Measurements from ENCODE around the gene LSR. TPM values are rescaled to one million over a fixed set of nuclear protein-coding genes. Genes with fewer than 3 reads are reported as not detected.
A peak's percentile ranks its signal among the peaks of the same experiment; 100 is the strongest.

LSR gene
- 79.1 TPM for total RNA-seq
- long read RNA-seq, transcript LSR-202 (9 exons, 2,105 nt), result major isoform, 90 of 230 reads
- long read RNA-seq, transcript LSR-212 (9 exons, 2,480 nt), result minor isoform, 21 of 230 reads
- long read RNA-seq, transcript LSR-214 (10 exons, 2,274 nt), result minor isoform, 27 of 230 reads
- long read RNA-seq, transcript LSR-203 (8 exons, 1,963 nt), result minor isoform, 42 of 230 reads
- long read RNA-seq, partial matches to known transcripts, result 28 of 230 reads
- long read RNA-seq, other reads (novel, unspliced or antisense), result 22 of 230 reads

- ATAC-seq (peak; percentile 94), DNase-seq (peak; percentile 94)
- Histone ChIP-seq H3K36me3 (peaks cover 6% of the 10 kb centered on the region), H3K27me3 (peaks cover 11% of the 10 kb centered on the region), H3K4me3 (peak within 1 kb of the TSS; percentile 69), H3K9me3 (no peaks in the 10 kb centered on the region), H3K27ac (peak within 1 kb of the TSS; percentile 95), H3K4me1 (peaks cover 4% of the 10 kb centered on the region)
- no peak for TF ChIP-seq CTCF (IDR thresholded peaks at IDR 0.05)
- intact Hi-C loops (cut with DNase I), result no loop called here
These were observed at the start of gene LSR for GRCh38 chr19:35248310-35249145. Gene LSR, plus strand, starts transcription at chr19:35249002. Its CDS starts 21 bp downstream, at chr19:35249023.

DNA sequence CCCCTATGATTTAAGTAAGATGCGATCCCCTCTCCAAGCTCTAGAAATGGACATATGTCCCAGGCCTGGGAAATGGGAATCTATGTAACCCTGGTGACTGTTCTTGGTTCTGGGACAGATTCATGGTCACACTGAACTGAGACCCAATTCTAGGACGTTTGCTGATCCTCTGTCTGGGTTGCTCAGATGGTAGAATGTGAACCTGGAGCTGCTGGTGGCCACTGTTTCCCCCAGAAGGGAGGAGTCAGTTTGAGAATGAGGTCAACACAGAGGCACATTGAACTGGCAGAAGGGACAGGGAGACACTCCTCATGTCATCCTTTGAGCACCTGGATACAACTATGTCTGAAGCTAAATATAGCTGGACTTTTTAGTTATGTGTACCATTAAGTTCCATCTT is 49.3 kb upstream of the LSR start:
- Histone ChIP-seq H3K27ac (no peak overlapping the region), H3K27me3 (no peaks in the 10 kb centered on the region), H3K4me1 (peaks cover 4% of the 10 kb centered on the region), H3K4me3 (no peak overlapping the region), H3K36me3 (no peaks in the 10 kb centered on the region), H3K9me3 (no peaks in the 10 kb centered on the region)
- TF ChIP-seq CTCF (IDR thresholded peaks at IDR 0.05), result no peak
- DNase-seq, result no peak
- intact Hi-C loops (cut with DNase I), result no loop called here
- no peak for ATAC-seq

GRCh38 chr19:35202722-35203688 is 45.8 kb upstream of the LSR start:
- Histone ChIP-seq H3K9me3 (no peaks in the 10 kb centered on the region), H3K4me3 (no peak overlapping the region), H3K4me1 (peaks cover 20% of the 10 kb centered on the region), H3K27me3 (no peaks in the 10 kb centered on the region), H3K27ac (no peak overlapping the region), H3K36me3 (no peaks in the 10 kb centered on the region)
- intact Hi-C loops (cut with DNase I), result no loop called here
- no peak for TF ChIP-seq CTCF (IDR thresholded peaks at IDR 0.05)
- DNase-seq, result no peak
- ATAC-seq, result peak; percentile 37

GRCh38 chr19:35204799-35205732 is 43.7 kb upstream of the LSR start:
- H3K27ac ChIP-seq, result no peak overlapping the region
- no peaks in the 10 kb centered on the region for H3K36me3 ChIP-seq
- ATAC-seq, result peak; percentile 89
- intact Hi-C loops (cut with DNase I), result no loop called here
- TF ChIP-seq CTCF (IDR thresholded peaks at IDR 0.05), result no peak
- no peaks in the 10 kb centered on the region for H3K27me3 ChIP-seq
- H3K9me3 ChIP-seq, result no peaks in the 10 kb centered on the region
- H3K4me1 ChIP-seq, result peaks cover 20% of the 10 kb centered on the region
- no peak overlapping the region for H3K4me3 ChIP-seq
- DNase-seq, result no peak
